GM12878 (cell line): ENCODE measurements around the gene MYBPHL. TPM values are rescaled to one million over a fixed set of nuclear protein-coding genes. Genes with fewer than 3 reads are reported as not detected.

Experiments used
- ATAC-seq: fragments of 200-7000 bp; cut with Tn5 transposase; 3 replicates; pipeline ENCODE4 v1.9.1; 2020; ENCODE audit warnings: mild to moderate bottlenecking, moderate library complexity
- BruUV-seq: library from RNA; stranded (reverse); fragments of 400-500 nt; replicated peaks from 2 replicates; lab custom pipeline; 2021; lab: Mats Ljungman, UMichigan
- CTCF ChIA-PET: fragments of 300-600 bp; sonication (Branson Sonifier 250); formaldehyde crosslinking; extraction: SDS; loops from one replicate; lab custom pipeline; 2021; ENCODE audit warnings: inconsistent platforms; lab: Yijun Ruan, JAX
- POLR2A ChIA-PET: fragments of 350-600 bp; formaldehyde crosslinking; extraction: SDS; loops from one replicate; lab custom pipeline; 2021; ENCODE audit warnings: inconsistent platforms; lab: Charles Lee
- RAD21 ChIA-PET: fragments of 300-600 bp; sonication (Branson Sonifier 250); formaldehyde crosslinking; loops from one replicate; lab custom pipeline; 2023; ENCODE audit warnings: antibody characterized with exemption; ENCODE audit not compliant: unreplicated experiment; lab: Charles Lee
- SMC1A ChIA-PET: fragments of 300-600 bp; sonication (Branson Sonifier 250); formaldehyde crosslinking; loops from one replicate; lab custom pipeline; 2023; ENCODE audit not compliant: unreplicated experiment, uncharacterized antibody; lab: Charles Lee
- DNase-seq: peaks from one replicate; pipeline ENCODE4 v3.0.0-alpha.2; 2011; ENCODE audit warnings: low read depth, low spot score
- FAIRE-seq: peaks from 3 replicates; lab custom pipeline; 2011; peaks lifted over from hg19 to GRCh38; lab: Jason Lieb, UNC
- H2AFZ ChIP-seq: 2 replicates; pipeline ENCODE4 v1.6.0; 2011; ENCODE audit warnings: low read depth, low read length, control low read depth; ENCODE audit not compliant: control insufficient read depth
- H3K27ac ChIP-seq: 2 replicates; pipeline ENCODE4 v1.5.1; 2011; ENCODE audit warnings: control low read depth; ENCODE audit not compliant: control insufficient read depth, insufficient read depth
- H3K27me3 ChIP-seq, 2 experiments: replicated peaks in 1 of 2; 2 replicates each; pipeline versions ENCODE4 v1.6.0 to v1.6.1; 2011; ENCODE audit warnings: low read length in 1 of 2; ENCODE audit not compliant: control insufficient read depth in 2 of 2, insufficient read depth in 2 of 2
- H3K36me3 ChIP-seq, 2 experiments: 2 replicates each; pipeline ENCODE4 v1.5.1; 2011; ENCODE audit warnings: low read length in 1 of 2; ENCODE audit not compliant: control insufficient read depth in 2 of 2, insufficient read depth in 2 of 2
- H3K4me1 ChIP-seq: 2 replicates; pipeline ENCODE4 v1.6.1; 2011; ENCODE audit warnings: mild to moderate bottlenecking, low read length, moderate library complexity, mixed read lengths; ENCODE audit not compliant: control insufficient read depth, insufficient read depth
- H3K4me2 ChIP-seq: 2 replicates; pipeline ENCODE4 v1.6.0; 2011; ENCODE audit warnings: control low read depth; ENCODE audit not compliant: control insufficient read depth, insufficient read depth
- H3K4me3 ChIP-seq: fragments of 200-600 bp; sonication (generic); 2 replicates; pipeline ENCODE4 v1.5.1; 2016
- H3K79me2 ChIP-seq: 2 replicates; pipeline ENCODE4 v1.6.0; 2011; ENCODE audit warnings: low read length; ENCODE audit not compliant: control insufficient read depth, insufficient read depth
- H3K9ac ChIP-seq: 2 replicates; pipeline ENCODE4 v1.8.0; 2011; ENCODE audit warnings: low read length, control low read depth, mixed read lengths; ENCODE audit not compliant: control insufficient read depth, insufficient read depth
- H3K9me3 ChIP-seq: replicated peaks from 3 replicates; pipeline ENCODE4 v1.5.1; 2011; ENCODE audit warnings: mild to moderate bottlenecking, low read length; ENCODE audit not compliant: control insufficient read depth, insufficient read depth
- H4K20me1 ChIP-seq: 2 replicates; pipeline ENCODE4 v1.6.0; 2011; ENCODE audit not compliant: control insufficient read depth, insufficient read depth
- BCLAF1 ChIP-seq: fragments of 450-650 bp; IDR thresholded peaks from 2 replicates; pipeline ENCODE4 v1.6.1; 2017; ENCODE audit warnings: antibody characterized with exemption, mild to moderate bottlenecking, moderate library complexity
- CEBPZ ChIP-seq: fragments of 150-350 bp; IDR thresholded peaks from 2 replicates; pipeline ENCODE4 v1.6.1; 2016; ENCODE audit warnings: low read depth, low read length
- EED ChIP-seq: sonication (generic); IDR thresholded peaks from 2 replicates; pipeline ENCODE4 v1.6.1; 2016; ENCODE audit warnings: antibody characterized with exemption, low read depth
- FOXM1 ChIP-seq: IDR thresholded peaks from 2 replicates; pipeline ENCODE4 v1.6.1; 2012; ENCODE audit warnings: low read depth, mild to moderate bottlenecking, inconsistent platforms, low read length, moderate library complexity
- IRF3 ChIP-seq: fragments of 450-650 bp; IDR thresholded peaks from 2 replicates; pipeline ENCODE4 v1.6.1; 2014; ENCODE audit warnings: mild to moderate bottlenecking
- NR2F1 ChIP-seq: fragments of 450-650 bp; conservative IDR thresholded peaks from 2 replicates; pipeline ENCODE4 v1.6.1; 2017; ENCODE audit warnings: mild to moderate bottlenecking
- POLR2AphosphoS5 ChIP-seq: IDR thresholded peaks from 2 replicates; pipeline ENCODE4 v1.6.1; 2011; ENCODE audit warnings: mild to moderate bottlenecking, low read length, inconsistent platforms
- SMARCA5 ChIP-seq: fragments of 450-650 bp; IDR thresholded peaks from 2 replicates; pipeline ENCODE4 v1.6.1; 2017; ENCODE audit warnings: mild to moderate bottlenecking
- USF1 ChIP-seq: IDR thresholded peaks from 2 replicates; pipeline ENCODE4 v1.6.1; 2011; ENCODE audit warnings: borderline replicate concordance, low read depth, mild to moderate bottlenecking, moderate library complexity, mixed read lengths, low read length; ENCODE audit not compliant: insufficient read depth; ENCODE audit errors: extremely low read length
- ZZZ3 ChIP-seq: IDR thresholded peaks from 2 replicates; pipeline ENCODE4 v1.6.1; 2011; ENCODE audit warnings: low read depth; ENCODE audit not compliant: control insufficient read depth, insufficient read length
- WGBS: methylation state at CpG from one replicate; pipeline ENCODE4 v1.1.6; 2016; ENCODE audit warnings: low lambda C conversion rate; ENCODE audit not compliant: insufficient replicate concordance, insufficient coverage; ENCODE audit errors: missing lambda C conversion rate; 5-methylcytosine and 5-hydroxymethylcytosine counted together
- in situ Hi-C: fragments of 300-500 bp; cut with MboI; formaldehyde crosslinking; loops from 9 replicates; pipeline ENCODE4 v1.14.3; 2018; ENCODE audit warnings: mixed read lengths
- intact Hi-C: fragments of 100-400 bp; cut with micrococcal nuclease; formaldehyde crosslinking; loops from one replicate; pipeline ENCODE4 v1.14.2; 2022; ENCODE audit not compliant: unreplicated experiment
- polyA plus RNA-seq, 11 experiments: library from polyadenylated mRNA; depleted of rRNA in 4 of 11; unstranded in 6 of 11; stranded (reverse) in 5 of 11; fragments of >200 nt; fragmentation: Nextera tagmentation in 4 of 11; fragmentation: Illumina TruSeq in 1 of 11; extraction: Ambion mirVana in 4 of 11; extraction: Trizol in 1 of 11; gene quantifications; 1 replicate in 1 of 11; 2 replicates in 10 of 11; pipeline versions ENCODE4 v1.2.1 to v1.2.3, GENCODE V29; 2011 to 2016; ENCODE audit warnings: inconsistent platforms in 2 of 11, missing spikeins in 2 of 11, low read depth in 1 of 11
- total RNA-seq, 4 experiments: library from RNA; depleted of rRNA in 3 of 4; stranded (reverse); fragments of >200 nt in 3 of 4; fragmentation: Illumina TruSeq in 1 of 4; extraction: Trizol in 1 of 4; gene quantifications; 2 replicates each; pipeline versions ENCODE4 v1.2.1 to v1.2.3, GENCODE V29; 2013 to 2021

MYBPHL gene
- total and polyA plus RNA-seq, 10 of the 15 experiments (the other 5 are each of a cell fraction or from before 2014, with no cell fraction given): 0.16 to 0.75 (median 0.54) TPM; not detected in 7

GRCh38 chr1:109257682-109258421, 49.0 kb downstream of the MYBPHL start:
- Histone ChIP-seq H3K4me3 (no peak overlapping the region), H3K4me2 (no peak overlapping the region), H3K79me2 (no peaks in the 10 kb centered on the region), H3K36me3 (no peaks in the 10 kb centered on the region), H3K9ac (no peak overlapping the region), H3K27ac (no peak overlapping the region), H3K27me3 (no peaks in the 10 kb centered on the region; a peak in 1 of 4 replicates), H3K4me1 (no peaks in the 10 kb centered on the region), H2AFZ (no peak overlapping the region), H3K9me3 (no peaks in the 10 kb centered on the region), H4K20me1 (no peaks in the 10 kb centered on the region)
- in situ Hi-C loops: no loop called here
- ChIA-PET CTCF (interaction anchor here (0.9 to 1.4 kb wide), 3 partner anchors 9 to 274 kb away, joined by 3 to 4 read pairs (median 4); no protein-coding TSS in a partner anchor), RAD21 (interaction anchor here (0.8 kb wide), 1 partner anchor 25 kb away, joined by 3 read pairs; the partner anchor contains the start of gene PSRC1), SMC1A (interaction anchor here (0.6 kb wide), 1 partner anchor 93 kb away, joined by 4 read pairs; no protein-coding TSS in a partner anchor), POLR2A (no interaction called here)
- TF ChIP-seq BCLAF1: no peak
- TF ChIP-seq FOXM1: no peak
- TF ChIP-seq EED: no peak
- TF ChIP-seq SMARCA5: no peak
- TF ChIP-seq IRF3: no peak
- TF ChIP-seq NR2F1: no peak
- no peak for TF ChIP-seq ZZZ3
- no peak for TF ChIP-seq POLR2AphosphoS5
- TF ChIP-seq CEBPZ: no peak
- TF ChIP-seq USF1: no peak
- WGBS: 66% methylated on average over 15 of the region's 15 CpGs
- BruUV-seq: no TSS peak
- DNase-seq (no peak), FAIRE-seq (no peak), ATAC-seq (no peak)
- intact Hi-C loops: no loop called here
